DND-41 (cell line): ENCODE measurements around the gene MEPCE.

Source experiments
- ATAC-seq: fragments of 200-7000 bp; cut with Tn5 transposase; 3 replicates; pipeline ENCODE4 v1.9.1; 2021; ENCODE audit warnings: low read depth; ENCODE audit not compliant: insufficient read depth
- DNase-seq: peaks from one replicate; pipeline ENCODE4 v3.0.0-alpha.2; 2020
- H2AFZ ChIP-seq: 2 replicates; pipeline ENCODE4 v1.6.0; 2012; ENCODE audit warnings: low read depth, low read length
- H3K27ac ChIP-seq: 2 replicates; pipeline ENCODE4 v1.5.1; 2012; ENCODE audit warnings: low read length, inconsistent platforms
- H3K27me3 ChIP-seq: fragments of 200-600 bp; sonication (generic); 2 replicates; pipeline ENCODE4 v1.6.0; 2012; ENCODE audit warnings: low read length, mild to moderate bottlenecking, inconsistent platforms; ENCODE audit not compliant: insufficient read depth, poor library complexity
- H3K36me3 ChIP-seq: 2 replicates; pipeline ENCODE4 v1.5.1; 2012; ENCODE audit warnings: low read length, inconsistent platforms; ENCODE audit not compliant: insufficient read depth
- H3K4me1 ChIP-seq: 2 replicates; pipeline ENCODE4 v1.5.1; 2012; ENCODE audit warnings: mild to moderate bottlenecking, low read length; ENCODE audit not compliant: insufficient read depth
- H3K4me2 ChIP-seq: 2 replicates; pipeline ENCODE4 v1.6.0; 2012; ENCODE audit warnings: mild to moderate bottlenecking, moderate library complexity, low read length, inconsistent platforms; ENCODE audit not compliant: insufficient read depth
- H3K4me3 ChIP-seq, 2 experiments: fragments of 200-600 bp in 1 of 2; shearing (Covaris generic) in 1 of 2; 2 replicates each; pipeline ENCODE4 v1.5.1; 2012 to 2016; ENCODE audit warnings: inconsistent platforms in 2 of 2, low read length in 2 of 2, mild to moderate bottlenecking in 2 of 2, low read depth in 1 of 2, moderate library complexity in 1 of 2
- H3K79me2 ChIP-seq: 2 replicates; pipeline ENCODE4 v1.6.0; 2012; ENCODE audit warnings: low read length, inconsistent platforms; ENCODE audit not compliant: insufficient read depth
- H3K9ac ChIP-seq: 2 replicates; pipeline ENCODE4 v1.6.0; 2012; ENCODE audit warnings: low read depth, mild to moderate bottlenecking, inconsistent platforms, low read length, moderate library complexity
- H3K9me3 ChIP-seq: 2 replicates; pipeline ENCODE4 v1.5.1; 2012; ENCODE audit warnings: low read length, moderate library complexity, mild to moderate bottlenecking, inconsistent platforms; ENCODE audit not compliant: insufficient read depth, severe bottlenecking
- H4K20me1 ChIP-seq: 2 replicates; pipeline ENCODE4 v1.6.0; 2012; ENCODE audit warnings: low read length; ENCODE audit not compliant: insufficient read depth
- CTCF ChIP-seq: IDR thresholded peaks from 2 replicates; pipeline ENCODE4 v1.5.1; 2012; ENCODE audit warnings: borderline replicate concordance, low read length, moderate library complexity, mild to moderate bottlenecking; ENCODE audit not compliant: poor library complexity, severe bottlenecking; ENCODE audit errors: extremely low read depth
- EZH2 ChIP-seq: IDR thresholded peaks from 3 replicates; pipeline ENCODE4 v1.6.1; 2012; ENCODE audit warnings: borderline replicate concordance, low read depth, mild to moderate bottlenecking, moderate library complexity, low read length, inconsistent platforms; ENCODE audit not compliant: severe bottlenecking

Gene MEPCE

GRCh38 chr7:100406767-100407166 lies 22.9 kb upstream of the MEPCE start:
- no peak overlapping the region for H3K27ac ChIP-seq
- no peak overlapping the region for H3K4me2 ChIP-seq

GRCh38 chr7:100407285-100408180 lies 22.1 kb upstream of the MEPCE start:
- peak; percentile 36 for DNase-seq

More at GRCh38 chr7:100406767-100407166, 22.9 kb upstream of the MEPCE start:
- Histone ChIP-seq H3K9ac (no peak overlapping the region), H3K27me3 (peaks cover 3% of the 10 kb centered on the region), H3K9me3 (no peaks in the 10 kb centered on the region), H3K36me3 (no peaks in the 10 kb centered on the region), H2AFZ (no peak overlapping the region), H3K79me2 (no peaks in the 10 kb centered on the region), H3K4me3 (no peak overlapping the region), H4K20me1 (no peaks in the 10 kb centered on the region), H3K4me1 (no peaks in the 10 kb centered on the region)
- DNase-seq (no peak), ATAC-seq (no peak)
- no peak for TF ChIP-seq CTCF
- TF ChIP-seq EZH2: no peak

GRCh38 chr7:100411101-100411500 lies 18.5 kb upstream of the MEPCE start:
- H3K36me3 ChIP-seq: no peaks in the 10 kb centered on the region

More at GRCh38 chr7:100407285-100408180, 22.1 kb upstream of the MEPCE start:
- H3K4me2 ChIP-seq: no peak overlapping the region
- H3K9ac ChIP-seq: no peak overlapping the region
- H3K79me2 ChIP-seq: no peaks in the 10 kb centered on the region
- ATAC-seq: peak; percentile 90
- H3K27me3 ChIP-seq: peaks cover 3% of the 10 kb centered on the region
- H2AFZ ChIP-seq: no peak overlapping the region
- no peak overlapping the region for H3K4me3 ChIP-seq
- H3K9me3 ChIP-seq: no peaks in the 10 kb centered on the region
- no peaks in the 10 kb centered on the region for H3K4me1 ChIP-seq
- H3K36me3 ChIP-seq: no peaks in the 10 kb centered on the region
- no peak overlapping the region for H3K27ac ChIP-seq
- peak; percentile 69 for TF ChIP-seq CTCF
- no peak for TF ChIP-seq EZH2
- no peaks in the 10 kb centered on the region; the same call in 1 of the 2 replicates for H4K20me1 ChIP-seq

More at GRCh38 chr7:100411101-100411500, 18.5 kb upstream of the MEPCE start:
- no peak overlapping the region for H3K9ac ChIP-seq
- ATAC-seq (no peak), DNase-seq (no peak)
- H3K79me2 ChIP-seq: no peaks in the 10 kb centered on the region
- H4K20me1 ChIP-seq: no peaks in the 10 kb centered on the region; the same call in 1 of the 2 replicates
- H3K27me3 ChIP-seq: peaks cover 3% of the 10 kb centered on the region
- H3K4me1 ChIP-seq: no peaks in the 10 kb centered on the region
- H2AFZ ChIP-seq: no peak overlapping the region
- H3K27ac ChIP-seq: no peak overlapping the region
- H3K4me2 ChIP-seq: no peak overlapping the region
- TF ChIP-seq CTCF: no peak
- no peak for TF ChIP-seq EZH2
- no peaks in the 10 kb centered on the region for H3K9me3 ChIP-seq
- H3K4me3 ChIP-seq: no peak overlapping the region
